ENCODE data around the gene B4GALNT1.
"Not testable (repeated sequence)": the region's sequence is repeated elsewhere in the genome, so short reads cannot be mapped to it uniquely, and the experiment has no call there.

The B4GALNT1 gene

DNA sequence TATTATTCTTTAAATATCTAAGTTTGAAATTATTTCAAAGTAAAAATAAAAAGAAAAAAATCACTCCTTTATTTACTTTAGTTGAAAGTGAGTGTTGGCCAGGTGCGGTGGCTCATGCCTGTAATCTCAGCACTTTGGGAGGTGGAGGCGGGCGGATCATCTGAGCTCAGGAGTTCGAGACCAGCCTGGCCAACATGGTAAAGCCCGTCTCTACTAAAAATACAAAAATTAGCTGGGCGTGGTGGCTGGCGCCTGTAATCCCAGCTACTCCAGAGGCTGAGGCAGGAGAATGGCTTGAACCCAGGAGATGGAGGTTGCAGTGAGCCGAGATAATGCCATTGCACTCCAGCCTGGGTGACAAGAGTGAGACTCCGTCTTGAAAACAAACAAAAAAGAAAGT lies 3.7 kb upstream of the B4GALNT1 start:
- not testable (repeated sequence) for DNase-seq

DNA sequence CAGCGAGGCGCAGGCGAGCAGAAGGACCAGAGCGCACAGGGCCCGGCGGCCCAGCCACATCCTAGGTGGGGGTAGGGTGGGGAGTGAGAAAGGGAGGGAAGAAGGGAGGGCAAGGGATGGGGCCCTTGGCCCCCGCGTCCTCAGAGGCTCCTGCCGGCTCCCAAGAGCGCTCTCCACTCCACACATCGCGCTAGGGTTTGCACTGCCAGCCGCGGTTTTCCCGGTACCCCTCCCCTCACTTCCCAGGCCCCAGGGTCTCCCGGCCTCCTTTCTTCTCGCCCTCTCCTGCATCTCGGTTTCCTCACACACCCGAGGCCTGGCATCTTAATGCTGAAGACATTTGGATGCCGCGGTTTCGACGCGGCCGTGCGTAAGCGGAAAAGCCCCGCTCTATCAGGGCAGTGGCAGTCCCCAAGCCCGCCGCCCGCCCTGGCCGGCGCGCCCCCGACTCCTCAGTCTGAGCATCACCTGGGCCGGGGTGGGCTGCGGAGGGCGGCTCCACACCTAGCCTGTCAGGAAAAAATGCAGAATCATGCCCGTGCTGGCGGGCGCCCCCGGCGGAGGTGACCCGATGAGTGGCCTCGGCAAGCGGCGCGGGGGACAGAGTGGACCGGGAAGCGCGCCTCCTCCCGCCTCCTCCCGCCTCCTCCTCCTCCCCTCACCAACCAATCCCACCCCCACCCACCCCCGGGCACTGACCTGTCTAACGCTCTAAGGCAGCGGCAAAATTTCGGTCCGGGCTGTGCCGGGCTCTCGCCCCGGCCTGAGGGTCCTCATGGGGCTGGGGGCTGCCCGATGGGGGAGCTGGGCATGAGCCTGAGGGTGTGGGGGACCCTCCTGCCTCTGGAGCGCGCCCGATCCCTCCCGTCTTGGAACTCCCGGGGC lies 686 bp downstream of the B4GALNT1 start:
- DNase-seq, result peak; percentile 79

DNA sequence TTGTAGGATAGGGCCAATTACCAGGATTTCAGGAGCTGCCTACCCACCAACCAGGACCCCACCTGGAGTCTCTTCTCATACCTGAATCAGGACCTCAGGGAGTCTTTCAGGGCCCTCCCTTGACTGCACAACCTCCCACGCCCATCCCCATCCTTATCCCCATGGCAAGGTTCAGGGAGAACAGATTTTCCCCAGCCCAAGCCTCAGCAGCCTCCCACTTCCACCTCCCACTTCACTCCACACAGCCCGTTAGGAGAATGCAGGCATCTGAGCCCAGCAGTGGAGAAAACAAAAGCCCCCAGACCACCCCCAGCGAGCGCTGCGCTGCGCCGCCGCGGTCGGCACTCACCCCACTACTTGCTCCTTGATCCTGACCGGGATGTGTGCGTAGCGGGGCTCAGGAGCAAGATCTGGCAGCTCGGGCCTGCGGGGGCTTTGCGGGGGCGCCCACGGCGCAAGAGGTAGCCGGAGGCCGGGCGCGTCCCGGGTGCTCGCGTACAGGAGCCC lies 1.4 kb downstream of the B4GALNT1 start:
- no peak for DNase-seq

GRCh38 chr12:57630891-57631433 lies 2.0 kb downstream of the B4GALNT1 start:
- DNase-seq, result no peak

- no peak for DNase-seq
These were observed 3.0 kb downstream of the B4GALNT1 start for GRCh38 chr12:57629897-57630471.

DNA sequence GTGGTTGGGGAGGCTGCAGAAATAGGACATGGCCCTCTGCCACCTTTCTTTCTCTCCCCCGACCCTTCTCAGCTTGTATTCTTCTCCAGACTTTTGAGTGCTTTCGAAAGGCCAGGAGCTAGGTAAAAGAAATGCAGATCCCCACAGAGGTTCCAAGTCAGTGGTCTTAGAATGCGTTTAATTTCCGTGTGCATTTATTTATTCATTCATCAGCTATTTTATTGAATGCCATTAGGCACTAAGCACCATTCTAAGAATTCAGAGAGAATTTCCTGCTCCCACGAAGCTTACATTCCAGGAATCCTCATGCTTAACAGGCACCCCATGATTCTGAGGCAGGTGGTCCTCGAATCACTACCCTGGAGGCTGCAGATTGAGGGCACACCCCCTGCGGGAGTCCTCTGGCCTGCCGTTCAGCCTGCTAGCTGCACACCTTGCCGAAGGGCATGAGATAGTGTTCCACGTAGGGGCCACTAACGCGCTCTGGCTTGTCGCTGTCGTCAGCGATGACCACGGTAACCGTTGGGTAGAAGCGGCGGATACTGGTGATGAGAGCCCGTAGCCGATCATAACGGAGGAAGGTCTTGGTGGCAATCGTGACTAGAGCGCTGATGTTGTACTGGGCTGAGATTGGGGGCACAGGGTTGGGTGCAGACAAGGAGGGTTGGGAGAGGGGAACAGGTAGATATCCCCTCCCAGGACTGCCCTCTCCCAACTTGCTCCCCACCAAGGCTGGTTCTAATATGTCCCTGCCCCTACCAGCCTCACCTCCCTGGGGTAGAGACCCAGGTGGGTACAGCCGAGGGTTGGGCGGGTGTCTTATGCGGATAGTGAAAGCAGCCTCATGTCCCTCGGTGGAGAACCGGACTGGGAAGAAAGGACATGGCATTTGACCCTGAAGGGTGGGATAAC lies 4.5 kb downstream of the B4GALNT1 start:
- DNase-seq, result peak; percentile 4

DNA sequence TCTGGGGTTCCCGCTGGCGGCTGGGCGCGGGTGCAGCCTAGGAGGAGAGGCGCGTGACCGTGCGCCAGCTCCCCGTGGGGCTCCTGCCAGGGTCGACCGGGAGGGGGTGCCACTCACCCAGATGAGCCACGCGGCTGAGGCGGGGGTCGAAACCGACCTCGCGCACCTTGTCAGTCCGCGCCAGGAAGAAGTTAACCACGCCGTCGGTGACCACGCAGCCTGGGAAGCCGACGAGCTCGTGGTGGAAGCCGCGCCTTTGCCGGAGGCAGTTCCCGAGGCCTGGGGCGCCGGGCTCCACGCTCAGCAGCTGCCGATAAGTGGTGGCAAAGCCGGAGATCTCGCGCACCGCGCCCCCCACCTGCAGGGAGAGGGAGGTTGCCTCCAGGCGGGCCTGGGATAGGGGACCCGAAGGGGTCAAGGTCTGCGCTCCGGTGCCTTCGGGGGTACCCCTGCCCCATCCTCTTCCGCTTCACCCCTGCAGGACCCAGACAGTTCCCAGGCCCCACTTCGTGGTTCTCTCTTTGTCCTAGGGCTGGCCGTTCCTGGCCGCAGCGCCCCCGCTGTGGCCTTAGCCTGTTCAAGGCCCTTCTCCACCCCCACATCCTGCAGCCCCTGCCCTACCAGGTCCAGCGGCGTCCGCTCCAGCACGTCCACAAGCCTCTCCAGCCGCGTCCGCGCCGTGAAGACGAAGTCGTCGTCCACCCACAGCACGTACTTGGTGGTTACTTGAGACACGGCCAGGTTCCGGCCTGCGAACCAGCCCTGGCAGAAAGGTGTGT lies 5.3 kb downstream of the B4GALNT1 start:
- DNase-seq, result peak; percentile 63

GRCh38 chr12:57626921-57627445 lies 6.0 kb downstream of the B4GALNT1 start:
- no peak for DNase-seq

- no peak for DNase-seq
These were observed 6.7 kb downstream of the B4GALNT1 start for GRCh38 chr12:57626111-57626920.

DNA sequence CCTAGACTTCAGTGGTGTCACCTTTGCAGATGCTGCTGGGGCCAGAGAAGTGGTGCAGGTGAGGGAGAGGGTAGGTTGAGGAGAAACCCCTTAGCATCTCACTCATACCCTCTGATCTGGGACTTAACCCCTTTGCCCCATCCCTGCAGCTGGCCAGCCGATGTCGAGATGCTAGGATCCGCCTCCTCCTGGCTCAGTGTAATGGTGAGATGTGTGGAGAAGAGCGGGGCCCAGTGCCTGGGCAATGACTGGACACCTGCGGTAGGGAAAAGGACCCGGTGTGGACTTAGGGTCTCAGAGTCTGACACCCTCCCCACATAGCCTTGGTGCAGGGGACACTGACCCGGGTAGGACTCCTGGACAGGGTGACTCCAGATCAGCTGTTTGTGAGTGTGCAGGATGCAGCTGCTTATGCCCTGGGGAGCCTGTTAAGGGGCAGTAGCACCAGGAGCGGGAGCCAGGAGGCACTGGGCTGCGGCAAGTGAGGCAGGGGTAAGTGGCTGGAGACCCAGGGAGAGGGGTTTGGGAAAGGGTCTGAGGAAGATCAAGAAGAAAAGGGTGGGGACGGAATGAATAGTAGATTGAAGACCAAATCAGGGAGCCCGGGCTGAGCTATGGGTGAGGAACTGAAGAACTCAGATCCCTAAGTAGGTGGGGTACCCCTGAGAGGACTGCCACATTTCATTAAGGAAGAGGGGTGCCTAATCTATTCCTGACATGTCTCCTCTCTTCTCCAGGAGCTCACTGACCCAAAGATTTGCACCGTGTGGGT lies 7.6 kb downstream of the B4GALNT1 start:
- no peak for DNase-seq

- no peak for DNase-seq
These were observed 8.4 kb downstream of the B4GALNT1 start for GRCh38 chr12:57624441-57625220.

DNA sequence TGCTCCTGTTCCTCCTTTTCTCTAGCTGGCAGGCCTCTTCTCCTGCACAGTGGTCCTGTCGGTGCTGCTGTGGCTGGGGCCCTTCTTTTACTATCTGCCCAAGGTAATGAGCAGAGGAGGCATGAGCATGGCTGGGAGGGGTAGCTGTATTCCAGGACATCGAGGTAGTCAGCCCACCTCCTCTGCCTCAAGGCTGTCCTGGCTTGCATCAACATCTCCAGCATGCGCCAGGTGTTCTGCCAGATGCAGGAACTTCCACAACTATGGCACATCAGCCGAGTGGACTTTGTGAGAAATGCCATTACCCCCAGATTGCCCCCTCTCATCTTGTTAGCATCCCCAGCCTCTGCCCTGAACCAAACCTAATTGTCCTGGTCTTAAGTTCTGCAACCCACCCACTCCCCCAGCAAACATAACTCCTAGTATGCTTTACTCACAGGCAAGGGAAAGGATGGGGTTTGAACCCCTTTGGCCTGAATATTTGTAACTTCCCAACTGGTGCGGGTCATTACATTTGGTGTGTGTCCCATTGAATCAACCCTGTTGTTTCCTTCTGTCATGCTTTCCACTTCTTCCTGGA lies 9.1 kb downstream of the B4GALNT1 start:
- no peak for DNase-seq

DNA sequence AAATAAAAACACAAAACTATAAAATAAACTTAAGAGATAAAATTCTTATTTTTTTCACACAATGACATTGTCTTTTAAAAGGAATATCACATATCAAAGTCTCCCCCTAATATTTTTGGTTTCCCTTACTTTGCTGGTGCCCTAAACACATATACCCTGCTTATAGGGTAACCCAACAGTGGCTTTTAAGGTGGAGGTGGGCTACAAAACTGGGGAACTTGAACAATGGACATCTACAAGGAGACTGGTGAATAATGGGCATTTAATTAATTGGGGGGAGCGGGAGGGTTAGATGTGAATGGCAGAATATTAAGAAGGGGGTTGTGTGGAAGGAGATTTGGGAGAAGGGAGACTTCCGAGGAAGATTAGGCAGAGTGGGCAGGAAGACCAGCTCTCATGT lies 9.6 kb downstream of the B4GALNT1 start:
- DNase-seq, result no peak

GRCh38 chr12:57622293-57623245 lies 10.4 kb downstream of the B4GALNT1 start:
- no peak for DNase-seq

GRCh38 chr12:57621497-57622292 lies 11.3 kb downstream of the B4GALNT1 start:
- DNase-seq, result peak; percentile 89

- DNase-seq, result peak; percentile 60
These were observed 12.0 kb downstream of the B4GALNT1 start for GRCh38 chr12:57620936-57621496.

Measured in retina (tissue), 1 donor.